CD8-positive, alpha-beta memory T cell (primary cell): ENCODE data around the gene AMBRA1. TPM values are rescaled to one million over a fixed set of nuclear protein-coding genes. Genes with fewer than 3 reads are reported as not detected.
A peak's percentile ranks its signal among the peaks of the same experiment; 100 is the strongest.
"Not testable (repeated sequence)": the region's sequence is repeated elsewhere in the genome, so short reads cannot be mapped to it uniquely, and the experiment has no call there.

Source experiments
- CTCF ChIA-PET: fragments of 350-600 bp; sonication (Branson Sonifier 250); formaldehyde crosslinking; loops from one replicate; lab custom pipeline; 2021; ENCODE audit warnings: antibody characterized with exemption; lab: Charles Lee
- POLR2A ChIA-PET: fragments of 350-600 bp; sonication (Branson Sonifier 250); formaldehyde crosslinking; loops from one replicate; lab custom pipeline; 2021; ENCODE audit warnings: antibody characterized with exemption; lab: Charles Lee
- DNase-seq, 5 donors: peaks; one replicate each; pipeline versions ENCODE4 v3.0.0 to v3.0.0-alpha.2; 2020 to 2022; ENCODE audit warnings: mixed read lengths in 1 of 5
- H3K27ac ChIP-seq: one replicate; pipeline ENCODE4 v1.7.0; 2013; ENCODE audit warnings: low read depth, mild to moderate bottlenecking, low read length, moderate library complexity
- H3K27me3 ChIP-seq: 2 replicates; pipeline ENCODE4 v1.7.0; 2013; ENCODE audit warnings: low read length, mild to moderate bottlenecking; ENCODE audit not compliant: insufficient read depth, poor library complexity, severe bottlenecking
- H3K36me3 ChIP-seq: 2 replicates; pipeline ENCODE4 v1.7.0; 2013; ENCODE audit warnings: mild to moderate bottlenecking, low read length, moderate library complexity; ENCODE audit not compliant: insufficient read depth
- H3K4me1 ChIP-seq: 2 replicates; pipeline ENCODE4 v1.7.0; 2013; ENCODE audit warnings: mild to moderate bottlenecking, low read length, moderate library complexity; ENCODE audit not compliant: insufficient read depth
- H3K4me3 ChIP-seq: 2 replicates; pipeline ENCODE4 v1.7.0; 2013; ENCODE audit warnings: mild to moderate bottlenecking, low read length
- H3K9me3 ChIP-seq: 2 replicates; pipeline ENCODE4 v1.7.0; 2013; ENCODE audit warnings: mild to moderate bottlenecking, low read length
- H3K27ac Mint-ChIP-seq, 8 donors: one replicate each; pipeline ENCODE4 v1.8.0; 2020 to 2021; ENCODE audit warnings: mixed read lengths in 8 of 8, mild to moderate bottlenecking in 6 of 8, inconsistent platforms in 3 of 8, moderate library complexity in 3 of 8
- H3K27me3 Mint-ChIP-seq, 2 donors: one replicate each; pipeline ENCODE4 v1.8.0; 2020 to 2021; ENCODE audit warnings: mixed read lengths in 2 of 2, mild to moderate bottlenecking in 1 of 2, moderate library complexity in 1 of 2
- H3K36me3 Mint-ChIP-seq, 3 donors: one replicate each; pipeline ENCODE4 v1.8.0; 2020 to 2021; ENCODE audit warnings: mixed read lengths in 3 of 3, inconsistent platforms in 1 of 3, mild to moderate bottlenecking in 1 of 3
- H3K4me1 Mint-ChIP-seq, 3 donors: one replicate each; pipeline ENCODE4 v1.8.0; 2020 to 2021; ENCODE audit warnings: mixed read lengths in 3 of 3, inconsistent platforms in 1 of 3, mild to moderate bottlenecking in 1 of 3
- H3K4me3 Mint-ChIP-seq, 7 donors: one replicate each; pipeline ENCODE4 v1.8.0; 2020 to 2021; ENCODE audit warnings: mixed read lengths in 7 of 7, mild to moderate bottlenecking in 6 of 7, moderate library complexity in 4 of 7, inconsistent platforms in 2 of 7
- H3K9me3 Mint-ChIP-seq, 5 donors: one replicate each; pipeline ENCODE4 v1.8.0; 2020 to 2022; ENCODE audit warnings: mixed read lengths in 5 of 5, mild to moderate bottlenecking in 3 of 5, moderate library complexity in 2 of 5, inconsistent platforms in 1 of 5
- polyA plus RNA-seq: library from polyadenylated mRNA; unstranded; fragments of 300-500 nt; fragmentation: Illumina TruSeq; gene quantifications from one replicate; pipeline ENCODE4 v1.2.3, GENCODE V29; 2021
- total RNA-seq, 2 experiments: library from RNA; stranded (reverse); gene quantifications; one replicate each; pipeline ENCODE4 v1.2.3, GENCODE V29; 2021

Gene AMBRA1
- total and polyA plus RNA-seq, 3 experiments from 2014 or later = 13.6 to 33.3 (median 31.3) TPM

- not testable (repeated sequence) for H3K27me3 ChIP-seq, H3K27me3 Mint-ChIP-seq, DNase-seq, H3K9me3 ChIP-seq, H3K4me1 ChIP-seq, H3K4me3 Mint-ChIP-seq, H3K4me3 ChIP-seq, H3K27ac Mint-ChIP-seq, H3K27ac ChIP-seq, H3K9me3 Mint-ChIP-seq
- peaks cover 68% of the 10 kb centered on the region for H3K36me3 ChIP-seq
- Mint-ChIP-seq H3K36me3 (peaks cover 0 to 77% (median 2%) of the 10 kb centered on the region in 3 donors), H3K4me1 (peaks cover 7 to 26% (median 9%) of the 10 kb centered on the region in 3 donors)
- POLR2A ChIA-PET = interaction anchor here (0.6 kb wide), 1 partner anchor 20 kb away, joined by 3 read pairs; no protein-coding TSS in a partner anchor
- CTCF ChIA-PET = interaction anchor here (16.1 kb wide), 1 partner anchor 21 kb away, joined by 358 read pairs; the partner anchor contains the start of gene DGKZ
Observed at GRCh38 chr11:46371262-46371661, 222.6 kb downstream of the AMBRA1 start.

- Histone ChIP-seq H3K9me3 (no peaks in the 10 kb centered on the region), H3K4me3 (no peak overlapping the region), H3K27me3 (no peaks in the 10 kb centered on the region), H3K36me3 (peaks cover 61% of the 10 kb centered on the region), H3K4me1 (peaks cover 7% of the 10 kb centered on the region), H3K27ac (no peak overlapping the region)
- CTCF ChIA-PET = interaction anchor here (16.1 kb wide), 1 partner anchor 20 kb away, joined by 358 read pairs; the partner anchor contains the start of gene DGKZ
- Mint-ChIP-seq H3K27me3 (peaks cover 0 to 2% of the 10 kb centered on the region in 2 donors), H3K36me3 (peaks cover 0 to 75% (median 2%) of the 10 kb centered on the region in 3 donors), H3K9me3 (no peaks in the 10 kb centered on the region), H3K4me3 (peak overlapping the region in 1 of 7 donors; percentile 40), H3K27ac (no peak overlapping the region), H3K4me1 (peaks cover 13 to 34% (median 13%) of the 10 kb centered on the region in 3 donors)
- POLR2A ChIA-PET = no interaction called here
- no peak for DNase-seq
Observed at GRCh38 chr11:46370253-46370652, 223.6 kb downstream of the AMBRA1 start.

- H3K27ac Mint-ChIP-seq = peak overlapping the region in 4 of 8 donors; percentile 22 to 63 (median 57)
- H3K9me3 Mint-ChIP-seq = no peaks in the 10 kb centered on the region
- no peak overlapping the region for H3K27ac ChIP-seq
- no peak overlapping the region for H3K4me3 Mint-ChIP-seq
- H3K36me3 ChIP-seq = peaks cover 54% of the 10 kb centered on the region
- peak in 3 of 5 donors; percentile 22 to 67 (median 44) for DNase-seq
- ChIA-PET POLR2A (interaction anchor here (1.7 kb wide), 1 partner anchor 10 kb away, joined by 4 read pairs; no protein-coding TSS in a partner anchor), CTCF (interaction anchor here (2.3 to 16.1 kb wide), 2 partner anchors 19 to 23 kb away, joined by 7 to 358 read pairs; partner anchors contain the start of genes CHRM4 and DGKZ)
- peaks cover 11% of the 10 kb centered on the region for H3K4me1 ChIP-seq
- peaks cover 17 to 40% (median 19%) of the 10 kb centered on the region in 3 donors for H3K4me1 Mint-ChIP-seq
- peaks cover 0 to 2% of the 10 kb centered on the region in 2 donors for H3K27me3 Mint-ChIP-seq
- H3K27me3 ChIP-seq = no peaks in the 10 kb centered on the region
- H3K9me3 ChIP-seq = no peaks in the 10 kb centered on the region
- no peak overlapping the region for H3K4me3 ChIP-seq
- H3K36me3 Mint-ChIP-seq = peaks cover 0 to 75% (median 2%) of the 10 kb centered on the region in 3 donors
Observed at GRCh38 chr11:46369458-46370152, 224.2 kb downstream of the AMBRA1 start.

GRCh38 chr11:46367916-46368267 lies 225.9 kb downstream of the AMBRA1 start:
- no peak overlapping the region for H3K4me3 ChIP-seq
- H3K4me3 Mint-ChIP-seq = no peak overlapping the region
- ChIA-PET POLR2A (interaction anchor here (1.7 kb wide), 1 partner anchor 12 kb away, joined by 4 read pairs; no protein-coding TSS in a partner anchor), CTCF (interaction anchor here (1.2 to 16.1 kb wide), 8 partner anchors 10 to 415 kb away, joined by 3 to 358 read pairs (median 4); partner anchors contain the start of genes CHRM4 and DGKZ)
- DNase-seq = no peak
- H3K27ac Mint-ChIP-seq = peak overlapping the region in 2 of 8 donors; percentile 44 to 80
- peaks cover 29 to 56% (median 30%) of the 10 kb centered on the region in 3 donors for H3K4me1 Mint-ChIP-seq
- H3K9me3 ChIP-seq = no peaks in the 10 kb centered on the region
- H3K36me3 Mint-ChIP-seq = peaks cover 0 to 73% (median 2%) of the 10 kb centered on the region in 3 donors
- H3K27me3 Mint-ChIP-seq = peaks cover 0 to 2% of the 10 kb centered on the region in 2 donors
- no peak overlapping the region for H3K27ac ChIP-seq
- no peaks in the 10 kb centered on the region for H3K9me3 Mint-ChIP-seq
- H3K4me1 ChIP-seq = peaks cover 28% of the 10 kb centered on the region
- peaks cover 55% of the 10 kb centered on the region for H3K36me3 ChIP-seq
- no peaks in the 10 kb centered on the region for H3K27me3 ChIP-seq

- peaks cover 57% of the 10 kb centered on the region for H3K36me3 ChIP-seq
- H3K27ac ChIP-seq = no peak overlapping the region
- POLR2A ChIA-PET = no interaction called here
- peak overlapping the region in 2 of 7 donors; percentile 57 to 78 for H3K4me3 Mint-ChIP-seq
- H3K9me3 Mint-ChIP-seq = no peaks in the 10 kb centered on the region
- peaks cover 33% of the 10 kb centered on the region for H3K4me1 ChIP-seq
- CTCF ChIA-PET = interaction anchor here (0.8 to 16.1 kb wide), 10 partner anchors 11 to 414 kb away, joined by 3 to 358 read pairs (median 4); partner anchors contain the start of genes CHRM4 and DGKZ
- H3K27ac Mint-ChIP-seq = peak overlapping the region in 6 of 8 donors; percentile 19 to 80 (median 64)
- no peaks in the 10 kb centered on the region for H3K9me3 ChIP-seq
- peaks cover 34 to 61% (median 35%) of the 10 kb centered on the region in 3 donors for H3K4me1 Mint-ChIP-seq
- peaks cover 0 to 2% of the 10 kb centered on the region in 2 donors for H3K27me3 Mint-ChIP-seq
- no peak overlapping the region for H3K4me3 ChIP-seq
- no peaks in the 10 kb centered on the region for H3K27me3 ChIP-seq
- peak; percentile 67 to 83 (median 75) for DNase-seq
- H3K36me3 Mint-ChIP-seq = peaks cover 0 to 71% (median 2%) of the 10 kb centered on the region in 3 donors
Observed at GRCh38 chr11:46367244-46367915, 226.4 kb downstream of the AMBRA1 start.

DNA sequence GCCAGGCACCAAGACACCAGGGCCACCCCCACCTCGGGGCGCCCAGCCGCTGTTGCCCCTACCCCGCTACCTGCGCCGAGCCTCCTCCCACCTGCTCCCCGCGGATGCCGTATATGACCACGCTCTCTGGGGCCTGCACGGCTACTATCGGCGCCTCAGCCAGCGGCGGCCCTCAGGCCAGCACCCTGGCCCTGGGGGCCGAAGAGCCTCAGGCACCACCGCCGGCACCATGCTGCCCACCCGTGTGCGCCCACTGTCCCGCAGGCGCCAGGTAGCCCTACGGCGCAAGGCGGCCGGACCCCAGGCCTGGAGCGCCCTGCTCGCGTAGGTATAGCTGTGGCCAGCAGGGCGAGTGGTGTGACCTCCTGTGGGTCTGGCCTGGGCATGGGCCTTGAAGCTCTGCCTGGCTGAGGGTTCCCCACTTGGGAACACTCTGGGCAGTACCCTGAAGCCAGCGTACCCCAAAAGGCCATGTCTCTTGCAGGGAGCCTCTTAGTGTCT lies 227.1 kb downstream of the AMBRA1 start:
- peaks cover 36 to 68% (median 40%) of the 10 kb centered on the region in 3 donors for H3K4me1 Mint-ChIP-seq
- no peaks in the 10 kb centered on the region for H3K9me3 Mint-ChIP-seq
- DNase-seq = no peak
- ChIA-PET CTCF (interaction anchor here (0.8 to 16.1 kb wide), 7 partner anchors 11 to 128 kb away, joined by 3 to 358 read pairs (median 4); partner anchors contain the start of gene DGKZ), POLR2A (no interaction called here)
- Histone ChIP-seq H3K27me3 (no peaks in the 10 kb centered on the region), H3K36me3 (peaks cover 51% of the 10 kb centered on the region), H3K4me1 (peaks cover 40% of the 10 kb centered on the region), H3K4me3 (no peak overlapping the region), H3K9me3 (no peaks in the 10 kb centered on the region), H3K27ac (no peak overlapping the region)
- H3K27me3 Mint-ChIP-seq = peaks cover 0 to 2% of the 10 kb centered on the region in 2 donors
- H3K4me3 Mint-ChIP-seq = no peak overlapping the region
- H3K27ac Mint-ChIP-seq = peak overlapping the region in 3 of 8 donors; percentile 19 to 79 (median 24)
- H3K36me3 Mint-ChIP-seq = peaks cover 0 to 65% (median 2%) of the 10 kb centered on the region in 3 donors

GRCh38 chr11:46366260-46366659 lies 227.6 kb downstream of the AMBRA1 start:
- CTCF ChIA-PET = interaction anchor here (1.2 to 16.1 kb wide), 4 partner anchors 12 to 127 kb away, joined by 3 to 358 read pairs (median 11); partner anchors contain the start of gene DGKZ
- Histone ChIP-seq H3K4me3 (no peak overlapping the region), H3K9me3 (no peaks in the 10 kb centered on the region), H3K4me1 (peaks cover 45% of the 10 kb centered on the region), H3K27ac (no peak overlapping the region), H3K27me3 (no peaks in the 10 kb centered on the region), H3K36me3 (peaks cover 46% of the 10 kb centered on the region)
- Mint-ChIP-seq H3K27ac (peak overlapping the region in 1 of 8 donors; percentile 24), H3K4me1 (peaks cover 38 to 72% (median 44%) of the 10 kb centered on the region in 3 donors), H3K27me3 (peaks cover 0 to 2% of the 10 kb centered on the region in 2 donors), H3K4me3 (peak overlapping the region in 1 of 7 donors; percentile 44), H3K36me3 (peaks cover 0 to 61% (median 2%) of the 10 kb centered on the region in 3 donors), H3K9me3 (no peaks in the 10 kb centered on the region)
- POLR2A ChIA-PET = interaction anchor here (1.0 kb wide), 1 partner anchor 17 kb away, joined by 3 read pairs; no protein-coding TSS in a partner anchor
- DNase-seq = no peak
